Measurements from ENCODE around the gene NUDT21. TPM values are rescaled to one million over a fixed set of nuclear protein-coding genes. Genes with fewer than 3 reads are reported as not detected.

The NUDT21 gene
- total and polyA plus RNA-seq, 3 donors from 2014 or later: 67.7 to 224 (median 75.3) TPM

- Histone ChIP-seq H3K4me1 (no peaks in the 10 kb centered on the region), H3K9me3 (no peaks in the 10 kb centered on the region), H3K27me3 (no peaks in the 10 kb centered on the region), H3K36me3 (ENCODE audit: low read depth, missing control alignments) (no peaks in the 10 kb centered on the region), H3K27ac (no peak overlapping the region), H3K4me3 (no peak overlapping the region)
- TF ChIP-seq CTCF (IDR thresholded peaks at IDR 0.05) (no peak), POLR2A (IDR thresholded peaks at IDR 0.05) (no peak)
- DNase-seq: no peak
- intact Hi-C loops (cut with DNase I; ENCODE audit: low total_unique reads): no loop called here
- WGBS, 2 donors: 90 to 93% methylated on average over 2 of the region's 2 CpGs
These were observed 24.1 kb upstream of the NUDT21 start for GRCh38 chr16:56475201-56475600.

GRCh38 chr16:56470666-56471065, 19.5 kb upstream of the NUDT21 start:
- no peak overlapping the region for H3K27ac ChIP-seq
- no peak for DNase-seq
- 78 to 87% methylated on average over 1 of the region's 1 CpG for WGBS, 2 donors
- no peak for TF ChIP-seq POLR2A (IDR thresholded peaks at IDR 0.05)
- TF ChIP-seq CTCF (IDR thresholded peaks at IDR 0.05): no peak
- no peaks in the 10 kb centered on the region for H3K9me3 ChIP-seq
- intact Hi-C loops (cut with DNase I; ENCODE audit: low total_unique reads): no loop called here
- H3K27me3 ChIP-seq: no peaks in the 10 kb centered on the region
- H3K36me3 ChIP-seq (ENCODE audit: low read depth, missing control alignments): no peaks in the 10 kb centered on the region
- H3K4me3 ChIP-seq: no peak overlapping the region
- no peaks in the 10 kb centered on the region for H3K4me1 ChIP-seq

DNA sequence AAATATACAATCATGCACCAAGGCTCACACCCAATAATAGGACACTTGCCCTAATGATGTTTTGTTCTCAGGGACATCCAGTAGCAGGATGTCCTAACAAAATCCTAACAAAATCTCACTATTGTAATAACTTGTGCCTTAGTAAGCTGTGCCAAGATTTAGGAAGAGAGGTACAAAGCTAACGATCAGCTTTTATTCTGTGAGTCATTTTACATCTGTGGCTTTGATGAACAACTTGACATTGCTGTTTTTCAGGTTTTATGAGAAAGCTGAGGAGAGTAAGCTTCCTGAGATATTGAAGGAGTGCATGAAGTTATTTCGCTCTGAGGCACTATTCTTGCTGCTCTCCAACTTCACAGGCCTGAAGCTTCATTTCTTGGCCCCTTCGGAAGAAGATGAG, 19.1 kb upstream of the NUDT21 start:
- intact Hi-C loops (cut with DNase I; ENCODE audit: low total_unique reads): no loop called here
- H3K27ac ChIP-seq: no peak overlapping the region
- H3K27me3 ChIP-seq: no peaks in the 10 kb centered on the region
- H3K36me3 ChIP-seq (ENCODE audit: low read depth, missing control alignments): no peaks in the 10 kb centered on the region
- no peak for DNase-seq
- 85 to 92% methylated on average over 3 of the region's 3 CpGs for WGBS, 2 donors
- H3K4me1 ChIP-seq: no peaks in the 10 kb centered on the region
- H3K9me3 ChIP-seq: no peaks in the 10 kb centered on the region
- TF ChIP-seq POLR2A (IDR thresholded peaks at IDR 0.05) (no peak), CTCF (IDR thresholded peaks at IDR 0.05) (no peak)
- no peak overlapping the region for H3K4me3 ChIP-seq

- no peaks in the 10 kb centered on the region for H3K27me3 ChIP-seq
- WGBS, 2 donors: 95 to 96% methylated on average over 7 of the region's 7 CpGs
- no peak overlapping the region for H3K4me3 ChIP-seq
- H3K9me3 ChIP-seq: no peaks in the 10 kb centered on the region
- H3K4me1 ChIP-seq: no peaks in the 10 kb centered on the region
- H3K27ac ChIP-seq: no peak overlapping the region
- H3K36me3 ChIP-seq (ENCODE audit: low read depth, missing control alignments): no peaks in the 10 kb centered on the region
- DNase-seq: no peak
- intact Hi-C loops (cut with DNase I; ENCODE audit: low total_unique reads): no loop called here
- TF ChIP-seq POLR2A (IDR thresholded peaks at IDR 0.05): no peak
- TF ChIP-seq CTCF (IDR thresholded peaks at IDR 0.05): no peak
These were observed 18.6 kb upstream of the NUDT21 start for GRCh38 chr16:56469748-56470147.

DNA sequence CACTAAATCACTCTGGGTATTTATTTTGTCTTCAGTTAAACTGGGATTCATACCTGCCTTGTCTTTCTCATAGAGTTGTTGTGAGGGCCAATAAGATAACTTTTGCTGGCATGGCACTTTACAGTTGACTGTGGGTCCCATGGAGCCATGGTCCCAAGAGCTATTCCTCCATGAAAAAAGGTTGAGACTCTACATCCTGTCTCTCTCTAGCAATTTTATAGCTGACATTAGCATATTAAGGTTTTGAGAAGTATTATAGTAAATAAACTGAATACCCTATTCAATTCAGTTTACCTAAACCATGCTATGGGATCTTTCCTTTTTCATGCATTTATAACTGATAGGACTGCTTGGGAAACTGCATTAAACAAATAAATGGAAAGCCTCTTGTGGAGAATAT, 17.7 kb upstream of the NUDT21 start:
- Histone ChIP-seq H3K27ac (no peak overlapping the region), H3K36me3 (ENCODE audit: low read depth, missing control alignments) (no peaks in the 10 kb centered on the region), H3K9me3 (no peaks in the 10 kb centered on the region), H3K27me3 (no peaks in the 10 kb centered on the region), H3K4me1 (no peaks in the 10 kb centered on the region), H3K4me3 (no peak overlapping the region)
- intact Hi-C loops (cut with DNase I; ENCODE audit: low total_unique reads): no loop called here
- DNase-seq: no peak
- TF ChIP-seq CTCF (IDR thresholded peaks at IDR 0.05): no peak
- TF ChIP-seq POLR2A (IDR thresholded peaks at IDR 0.05): no peak
